SK-N-SH treated with all-trans-retinoic acid at 6 μM for 48 hours (cell line): ENCODE results near the gene EPS8L3.

Experiments
- ARNTL ChIP-seq: fragments of 450-650 bp; formaldehyde crosslinking; IDR thresholded peaks from 2 replicates; pipeline ENCODE4 v1.5.0; 2020; ENCODE audit warnings: low read depth, mild to moderate bottlenecking, moderate library complexity, borderline replicate concordance
- BACH2 ChIP-seq: fragments of 250-450 bp; sonication (Bioruptor Pico); IDR thresholded peaks from 2 replicates; pipeline ENCODE4 v1.9.0; 2021; ENCODE audit warnings: mild to moderate bottlenecking, borderline replicate concordance
- CSDC2 ChIP-seq: fragments of 250-450 bp; sonication (Bioruptor Pico); IDR thresholded peaks from 2 replicates; pipeline ENCODE4 v1.5.0; 2020; ENCODE audit warnings: mild to moderate bottlenecking, moderate library complexity
- ISL1 ChIP-seq: fragments of 250-450 bp; sonication (Bioruptor Pico); IDR thresholded peaks from 2 replicates; pipeline ENCODE4 v2.1.2; 2022; ENCODE audit warnings: mild to moderate bottlenecking, moderate library complexity
- RARB ChIP-seq: fragments of 250-450 bp; sonication (Bioruptor Pico); IDR thresholded peaks from 2 replicates; pipeline ENCODE4 v1.8.0; 2021; ENCODE audit warnings: mild to moderate bottlenecking, moderate library complexity
- TCF4 ChIP-seq: fragments of 250-450 bp; sonication (Bioruptor Pico); IDR thresholded peaks from 2 replicates; pipeline ENCODE4 v1.8.0; 2021; ENCODE audit warnings: mild to moderate bottlenecking, moderate library complexity, borderline replicate concordance
- ZFP3 ChIP-seq: fragments of 250-450 bp; sonication (Bioruptor Pico); IDR thresholded peaks from 2 replicates; pipeline ENCODE4 v1.5.0; 2020; ENCODE audit warnings: mild to moderate bottlenecking, moderate library complexity
- ZFP30 ChIP-seq: fragments of 450-650 bp; formaldehyde crosslinking; IDR thresholded peaks from 2 replicates; pipeline ENCODE4 v1.5.0; 2022; ENCODE audit warnings: mild to moderate bottlenecking, moderate library complexity
- ZNF70 ChIP-seq: fragments of 450-650 bp; formaldehyde crosslinking; IDR thresholded peaks from 2 replicates; pipeline ENCODE4 v1.5.0; 2020; ENCODE audit warnings: mild to moderate bottlenecking, moderate library complexity
- TF ChIP-seq, protein P1 (sequence below): fragments of 250-450 bp; sonication (Bioruptor Pico); IDR thresholded peaks from 2 replicates; pipeline ENCODE4 v1.5.1; 2020; ENCODE audit warnings: low read depth, mild to moderate bottlenecking, moderate library complexity
- TF ChIP-seq, protein P2 (sequence below): fragments of 250-450 bp; sonication (Bioruptor Pico); IDR thresholded peaks from 2 replicates; pipeline ENCODE4 v1.8.0; 2020; ENCODE audit warnings: mild to moderate bottlenecking, moderate library complexity, borderline replicate concordance
- TF ChIP-seq, protein P3 (sequence below): fragments of 250-450 bp; sonication (Bioruptor Pico); IDR thresholded peaks from 2 replicates; pipeline ENCODE4 v1.5.0; 2020; ENCODE audit warnings: mild to moderate bottlenecking, moderate library complexity

DNA sequence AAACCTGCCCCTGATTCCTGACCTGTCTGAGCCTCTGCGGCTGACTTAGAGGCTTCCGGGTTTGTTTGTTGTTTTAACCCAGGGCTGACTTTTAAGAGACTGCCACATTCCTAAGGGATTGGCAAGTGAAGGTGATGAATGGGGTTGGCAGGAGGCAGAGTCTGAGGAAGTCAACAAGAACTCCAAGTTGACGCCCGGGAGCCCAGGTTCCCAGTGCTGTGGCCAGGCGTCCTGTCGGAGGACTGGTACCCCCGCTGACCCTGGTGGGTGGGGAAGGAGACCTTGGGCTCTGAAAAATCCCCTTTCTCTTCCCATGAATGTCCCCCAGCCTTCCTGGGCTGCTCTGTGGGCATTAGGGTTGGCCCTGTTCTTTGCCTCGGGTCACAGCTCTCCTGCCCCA lies 19.7 kb upstream of the EPS8L3 start:
- TF ChIP-seq TCF4 (CRISPR knock-in tag) (no peak), ZFP30 (CRISPR knock-in tag) (no peak), RARB (CRISPR knock-in tag) (no peak), BACH2 (CRISPR knock-in tag) (no peak), ZFP3 (0 out of 2 replicates have a peak, but pooled peaks have one; percentile 44), ARNTL (CRISPR knock-in tag) (no peak), ISL1 (peak; percentile 65), CSDC2 (CRISPR knock-in tag) (peak; percentile 75; the same call in 1 of the 2 replicates), ZNF70 (CRISPR knock-in tag) (no peak)
- TF ChIP-seq, protein P1, sequence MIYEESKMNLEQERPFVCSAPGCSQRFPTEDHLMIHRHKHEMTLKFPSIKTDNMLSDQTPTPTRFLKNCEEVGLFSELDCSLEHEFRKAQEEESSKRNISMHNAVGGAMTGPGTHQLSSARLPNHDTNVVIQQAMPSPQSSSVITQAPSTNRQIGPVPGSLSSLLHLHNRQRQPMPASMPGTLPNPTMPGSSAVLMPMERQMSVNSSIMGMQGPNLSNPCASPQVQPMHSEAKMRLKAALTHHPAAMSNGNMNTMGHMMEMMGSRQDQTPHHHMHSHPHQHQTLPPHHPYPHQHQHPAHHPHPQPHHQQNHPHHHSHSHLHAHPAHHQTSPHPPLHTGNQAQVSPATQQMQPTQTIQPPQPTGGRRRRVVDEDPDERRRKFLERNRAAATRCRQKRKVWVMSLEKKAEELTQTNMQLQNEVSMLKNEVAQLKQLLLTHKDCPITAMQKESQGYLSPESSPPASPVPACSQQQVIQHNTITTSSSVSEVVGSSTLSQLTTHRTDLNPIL (CRISPR knock-in tag): no peak
- TF ChIP-seq, protein P2, sequence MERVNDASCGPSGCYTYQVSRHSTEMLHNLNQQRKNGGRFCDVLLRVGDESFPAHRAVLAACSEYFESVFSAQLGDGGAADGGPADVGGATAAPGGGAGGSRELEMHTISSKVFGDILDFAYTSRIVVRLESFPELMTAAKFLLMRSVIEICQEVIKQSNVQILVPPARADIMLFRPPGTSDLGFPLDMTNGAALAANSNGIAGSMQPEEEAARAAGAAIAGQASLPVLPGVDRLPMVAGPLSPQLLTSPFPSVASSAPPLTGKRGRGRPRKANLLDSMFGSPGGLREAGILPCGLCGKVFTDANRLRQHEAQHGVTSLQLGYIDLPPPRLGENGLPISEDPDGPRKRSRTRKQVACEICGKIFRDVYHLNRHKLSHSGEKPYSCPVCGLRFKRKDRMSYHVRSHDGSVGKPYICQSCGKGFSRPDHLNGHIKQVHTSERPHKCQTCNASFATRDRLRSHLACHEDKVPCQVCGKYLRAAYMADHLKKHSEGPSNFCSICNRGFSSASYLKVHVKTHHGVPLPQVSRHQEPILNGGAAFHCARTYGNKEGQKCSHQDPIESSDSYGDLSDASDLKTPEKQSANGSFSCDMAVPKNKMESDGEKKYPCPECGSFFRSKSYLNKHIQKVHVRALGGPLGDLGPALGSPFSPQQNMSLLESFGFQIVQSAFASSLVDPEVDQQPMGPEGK (CRISPR knock-in tag): no peak
- TF ChIP-seq, protein P3, sequence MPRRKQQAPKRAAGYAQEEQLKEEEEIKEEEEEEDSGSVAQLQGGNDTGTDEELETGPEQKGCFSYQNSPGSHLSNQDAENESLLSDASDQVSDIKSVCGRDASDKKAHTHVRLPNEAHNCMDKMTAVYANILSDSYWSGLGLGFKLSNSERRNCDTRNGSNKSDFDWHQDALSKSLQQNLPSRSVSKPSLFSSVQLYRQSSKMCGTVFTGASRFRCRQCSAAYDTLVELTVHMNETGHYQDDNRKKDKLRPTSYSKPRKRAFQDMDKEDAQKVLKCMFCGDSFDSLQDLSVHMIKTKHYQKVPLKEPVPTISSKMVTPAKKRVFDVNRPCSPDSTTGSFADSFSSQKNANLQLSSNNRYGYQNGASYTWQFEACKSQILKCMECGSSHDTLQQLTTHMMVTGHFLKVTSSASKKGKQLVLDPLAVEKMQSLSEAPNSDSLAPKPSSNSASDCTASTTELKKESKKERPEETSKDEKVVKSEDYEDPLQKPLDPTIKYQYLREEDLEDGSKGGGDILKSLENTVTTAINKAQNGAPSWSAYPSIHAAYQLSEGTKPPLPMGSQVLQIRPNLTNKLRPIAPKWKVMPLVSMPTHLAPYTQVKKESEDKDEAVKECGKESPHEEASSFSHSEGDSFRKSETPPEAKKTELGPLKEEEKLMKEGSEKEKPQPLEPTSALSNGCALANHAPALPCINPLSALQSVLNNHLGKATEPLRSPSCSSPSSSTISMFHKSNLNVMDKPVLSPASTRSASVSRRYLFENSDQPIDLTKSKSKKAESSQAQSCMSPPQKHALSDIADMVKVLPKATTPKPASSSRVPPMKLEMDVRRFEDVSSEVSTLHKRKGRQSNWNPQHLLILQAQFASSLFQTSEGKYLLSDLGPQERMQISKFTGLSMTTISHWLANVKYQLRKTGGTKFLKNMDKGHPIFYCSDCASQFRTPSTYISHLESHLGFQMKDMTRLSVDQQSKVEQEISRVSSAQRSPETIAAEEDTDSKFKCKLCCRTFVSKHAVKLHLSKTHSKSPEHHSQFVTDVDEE (CRISPR knock-in tag): no peak
